ENCODE data around the gene HSPB7.

DNA sequence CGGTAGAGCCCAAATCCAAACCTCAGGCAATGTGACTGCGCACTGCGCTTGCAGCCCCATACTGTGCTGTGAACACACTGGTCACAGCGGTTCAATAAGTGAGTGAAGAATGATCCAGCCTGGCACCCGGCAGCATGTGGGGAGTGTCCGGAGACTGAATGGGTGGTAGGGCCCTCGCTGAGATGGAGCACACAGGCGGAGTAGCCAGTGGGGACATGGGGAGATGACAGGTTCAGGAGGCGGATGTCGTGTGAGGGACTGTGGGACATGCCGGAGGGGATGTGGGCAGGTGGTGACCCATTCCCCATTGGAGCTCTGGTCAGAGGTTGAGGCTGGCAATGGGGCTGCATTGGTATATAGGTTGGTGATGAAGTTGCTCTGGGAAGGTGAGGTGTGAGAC lies 8.2 kb downstream of the HSPB7 start:
- TF ChIP-seq POLR2A (IDR thresholded peaks at IDR 0.05; ENCODE audit: low read length): no peak
- no peak for TF ChIP-seq GATA1 (IDR thresholded peaks at IDR 0.05; ENCODE audit: low read depth, low read length)
